Kidney (tissue), 14 donors: ENCODE measurements around the gene TMEM52. TPM values are rescaled to one million over a fixed set of nuclear protein-coding genes. Genes with fewer than 3 reads are reported as not detected.

Experiments
- DNase-seq, 5 donors: peaks; one replicate each; pipeline ENCODE4 v3.0.0-alpha.2; 2013 to 2020
- FAIRE-seq: peaks from 2 replicates; lab custom pipeline; 2012; peaks lifted over from hg19 to GRCh38; lab: Jason Lieb, UNC
- H3K27ac ChIP-seq, 2 donors: one replicate each; pipeline ENCODE4 v1.7.0; 2013; ENCODE audit warnings: low read depth in 2 of 2, low read length in 2 of 2, inconsistent platforms in 1 of 2
- H3K27me3 ChIP-seq: one replicate; pipeline ENCODE4 v1.7.1; 2013; ENCODE audit warnings: low read length, inconsistent platforms; ENCODE audit not compliant: control insufficient read depth, insufficient read depth
- H3K36me3 ChIP-seq, 3 donors: one replicate each; pipeline versions ENCODE4 v1.7.0 to v1.7.1; 2013; ENCODE audit warnings: low read length in 3 of 3, control low read depth in 1 of 3, inconsistent platforms in 1 of 3; ENCODE audit not compliant: insufficient read depth in 3 of 3, control insufficient read depth in 2 of 3
- H3K4me1 ChIP-seq, 3 donors: one replicate each; pipeline versions ENCODE4 v1.7.0 to v1.7.1; 2013; ENCODE audit warnings: low read length in 3 of 3, inconsistent platforms in 1 of 3, low read depth in 1 of 3; ENCODE audit not compliant: control insufficient read depth in 2 of 3, insufficient read depth in 2 of 3
- H3K4me3 ChIP-seq, 3 donors: one replicate each; pipeline versions ENCODE4 v1.7.0 to v1.8.1; 2013; ENCODE audit warnings: low read length in 3 of 3, control low read depth in 1 of 3, inconsistent platforms in 1 of 3
- H3K9ac ChIP-seq, 3 donors: one replicate each; pipeline versions ENCODE4 v1.7.0 to v1.7.1; 2013; ENCODE audit warnings: low read length in 3 of 3, control low read depth in 1 of 3, inconsistent platforms in 1 of 3
- H3K9me3 ChIP-seq, 3 donors: one replicate each; pipeline versions ENCODE4 v1.7.0 to v1.7.1; 2013; ENCODE audit warnings: low read length in 3 of 3, control low read depth in 1 of 3, inconsistent platforms in 1 of 3; ENCODE audit not compliant: control insufficient read depth in 2 of 3, insufficient read depth in 1 of 3
- intact Hi-C: fragments of 100-400 bp; cut with DNase I; formaldehyde crosslinking; loops from one replicate; pipeline ENCODE4 v1.11.1; 2022
- polyA plus RNA-seq: library from polyadenylated mRNA; stranded (reverse); fragments of 350-450 nt; fragmentation: Illumina TruSeq; extraction: RNeasy Lipid Tissue Mini Kit (QIAGEN cat#74804); gene quantifications from one replicate; pipeline ENCODE4 v1.2.3, GENCODE V29; 2014; ENCODE audit warnings: low read depth, low replicate concordance; ENCODE audit not compliant: insufficient read depth
- total RNA-seq: library from RNA; stranded (reverse); fragmentation: NEBNext Ultra II Directional; extraction: Animal tissue kit (Norgen Biotek cat#: 25700); gene quantifications from one replicate; pipeline ENCODE4 v1.2.1, GENCODE V29; 2021
- TF ChIP-seq, protein P1 (sequence below): IDR thresholded peaks from 3 replicates; pipeline ENCODE4 v1.5.1; 2012; ENCODE audit warnings: mild to moderate bottlenecking, moderate library complexity, borderline replicate concordance; ENCODE audit not compliant: insufficient read depth; ENCODE audit errors: extremely low read depth
- donor health status: control.
- donor health status: control.
- donor health status: control.
- donor health status: control.
- donor health status: control.
- donor health status: DM: yes; HTN: yes; CAD: no.
- donor health status: Normal renal cell carcinoma (clear cell type).

The TMEM52 gene
- total and polyA plus RNA-seq, 2 donors from 2014 or later: 0.50 to 5.1 TPM

DNA sequence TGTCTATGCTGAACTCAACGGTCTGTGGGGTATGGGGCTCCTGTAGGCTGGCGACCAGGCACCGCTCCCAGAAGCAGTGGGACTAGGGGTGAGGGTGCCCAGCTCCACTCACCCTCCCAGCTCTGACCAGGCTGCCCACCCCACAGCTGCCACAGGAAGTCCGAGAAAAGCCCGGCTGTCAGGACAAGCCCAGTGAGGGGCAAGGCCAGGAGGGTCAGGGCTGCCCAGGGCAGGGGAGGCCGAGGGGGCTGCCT lies 3.5 kb upstream of the TMEM52 start:
- H3K27ac ChIP-seq: no peak overlapping the region
- intact Hi-C loops: no loop called here
- TF ChIP-seq, protein P1, sequence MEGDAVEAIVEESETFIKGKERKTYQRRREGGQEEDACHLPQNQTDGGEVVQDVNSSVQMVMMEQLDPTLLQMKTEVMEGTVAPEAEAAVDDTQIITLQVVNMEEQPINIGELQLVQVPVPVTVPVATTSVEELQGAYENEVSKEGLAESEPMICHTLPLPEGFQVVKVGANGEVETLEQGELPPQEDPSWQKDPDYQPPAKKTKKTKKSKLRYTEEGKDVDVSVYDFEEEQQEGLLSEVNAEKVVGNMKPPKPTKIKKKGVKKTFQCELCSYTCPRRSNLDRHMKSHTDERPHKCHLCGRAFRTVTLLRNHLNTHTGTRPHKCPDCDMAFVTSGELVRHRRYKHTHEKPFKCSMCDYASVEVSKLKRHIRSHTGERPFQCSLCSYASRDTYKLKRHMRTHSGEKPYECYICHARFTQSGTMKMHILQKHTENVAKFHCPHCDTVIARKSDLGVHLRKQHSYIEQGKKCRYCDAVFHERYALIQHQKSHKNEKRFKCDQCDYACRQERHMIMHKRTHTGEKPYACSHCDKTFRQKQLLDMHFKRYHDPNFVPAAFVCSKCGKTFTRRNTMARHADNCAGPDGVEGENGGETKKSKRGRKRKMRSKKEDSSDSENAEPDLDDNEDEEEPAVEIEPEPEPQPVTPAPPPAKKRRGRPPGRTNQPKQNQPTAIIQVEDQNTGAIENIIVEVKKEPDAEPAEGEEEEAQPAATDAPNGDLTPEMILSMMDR: no peak
- DNase-seq: peak in 1 of 5 donors; percentile 75
- no peak overlapping the region for H3K9ac ChIP-seq
- no peak overlapping the region for H3K4me3 ChIP-seq
- H3K27me3 ChIP-seq: no peaks in the 10 kb centered on the region
- peaks cover 0 to 7% (median 7%) of the 10 kb centered on the region in 3 donors for H3K4me1 ChIP-seq
- no peak for FAIRE-seq
- H3K36me3 ChIP-seq: no peaks in the 10 kb centered on the region
- H3K9me3 ChIP-seq: no peaks in the 10 kb centered on the region

DNA sequence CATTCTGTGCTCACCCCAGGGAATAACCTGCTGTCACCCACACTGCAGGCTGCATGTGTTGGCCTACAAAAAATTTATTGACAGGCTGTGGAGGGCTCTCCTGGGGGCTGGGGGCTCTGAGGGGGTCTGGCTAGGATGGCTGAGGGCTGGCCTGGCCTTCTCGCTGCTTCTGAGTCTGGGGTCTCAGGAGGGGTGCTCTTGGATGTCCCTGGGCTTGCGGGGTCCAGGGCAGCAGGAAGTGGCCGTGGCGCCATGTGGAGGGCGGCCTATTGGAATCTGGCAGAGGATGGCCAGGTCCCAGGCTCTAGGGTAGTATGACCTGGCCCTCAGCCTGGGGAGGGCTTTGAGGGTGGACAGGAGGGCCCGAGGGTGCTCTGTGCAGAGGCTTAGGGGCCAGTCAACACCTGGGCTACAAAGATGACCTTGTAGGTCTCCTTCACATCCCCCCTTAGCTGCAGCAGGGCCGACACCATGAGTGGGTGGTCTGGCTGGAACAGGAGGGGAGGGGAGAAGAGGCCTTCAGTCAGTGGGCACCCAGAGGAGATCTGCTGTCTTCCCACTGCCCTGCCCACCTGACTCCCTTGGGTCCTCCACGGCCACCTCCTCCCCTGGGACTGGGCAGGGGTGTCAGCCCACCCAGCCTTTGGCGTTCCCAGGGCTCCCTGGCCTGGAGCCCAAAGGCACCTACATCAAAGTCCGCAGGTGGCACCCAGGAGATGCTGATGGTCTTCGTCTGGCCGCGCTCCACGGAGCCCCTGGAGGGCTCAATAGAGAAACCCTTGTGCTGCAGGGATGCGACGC lies 3.0 kb upstream of the TMEM52 start:
- H3K9me3 ChIP-seq: no peaks in the 10 kb centered on the region
- FAIRE-seq (no peak), DNase-seq (peak in 2 of 5 donors; percentile 53 to 59)
- H3K27me3 ChIP-seq: no peaks in the 10 kb centered on the region
- H3K4me3 ChIP-seq: no peak overlapping the region
- no peak overlapping the region for H3K9ac ChIP-seq
- no peaks in the 10 kb centered on the region for H3K36me3 ChIP-seq
- peaks cover 0 to 7% (median 7%) of the 10 kb centered on the region in 3 donors for H3K4me1 ChIP-seq
- TF ChIP-seq, protein P1: no peak
- intact Hi-C loops: no loop called here
- H3K27ac ChIP-seq: no peak overlapping the region

DNA sequence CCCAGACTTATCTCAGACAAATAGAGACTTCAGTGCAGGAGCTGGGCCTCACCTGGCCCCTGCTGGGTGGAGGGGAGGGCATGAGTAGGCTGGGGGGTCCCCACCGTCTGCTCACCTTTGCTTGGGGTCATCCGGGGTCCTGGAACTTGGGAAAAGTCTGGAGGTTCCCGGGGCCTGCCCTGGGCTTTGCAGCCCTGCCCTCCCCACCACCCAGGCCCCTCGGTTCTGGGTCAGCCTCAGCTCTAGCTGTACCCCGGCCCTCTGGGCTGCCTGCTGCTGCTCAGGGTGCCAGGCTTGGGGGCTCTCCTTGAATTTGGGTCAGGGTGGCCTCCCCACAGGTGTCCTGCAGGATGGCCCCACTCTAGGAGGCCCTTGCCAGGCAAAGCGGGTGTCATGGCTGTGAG lies 2.4 kb upstream of the TMEM52 start:
- no peak overlapping the region for H3K27ac ChIP-seq
- H3K27me3 ChIP-seq: no peaks in the 10 kb centered on the region
- no peak for FAIRE-seq
- no peak overlapping the region for H3K4me3 ChIP-seq
- H3K36me3 ChIP-seq: no peaks in the 10 kb centered on the region
- no peaks in the 10 kb centered on the region for H3K9me3 ChIP-seq
- no peak overlapping the region for H3K9ac ChIP-seq
- intact Hi-C loops: no loop called here
- H3K4me1 ChIP-seq: peaks cover 0 to 7% (median 7%) of the 10 kb centered on the region in 3 donors
- TF ChIP-seq, protein P1: no peak
- DNase-seq: peak in 1 of 5 donors; percentile 79
